DND-41 (cell line): Measurements from ENCODE around the gene NRG2.

Experiments
- CTCF ChIP-seq: IDR thresholded peaks from 2 replicates; pipeline ENCODE4 v1.5.1; 2012; ENCODE audit warnings: borderline replicate concordance, low read length, moderate library complexity, mild to moderate bottlenecking; ENCODE audit not compliant: poor library complexity, severe bottlenecking; ENCODE audit errors: extremely low read depth
- EZH2 ChIP-seq: IDR thresholded peaks from 3 replicates; pipeline ENCODE4 v1.6.1; 2012; ENCODE audit warnings: borderline replicate concordance, low read depth, mild to moderate bottlenecking, moderate library complexity, low read length, inconsistent platforms; ENCODE audit not compliant: severe bottlenecking

- TF ChIP-seq CTCF (no peak), EZH2 (no peak)
These were observed 78.0 kb downstream of the NRG2 start for GRCh38 chr5:139964994-139965565.
